Measurements from ENCODE around the gene CIITA. TPM values are rescaled to one million over a fixed set of nuclear protein-coding genes. Genes with fewer than 3 reads are reported as not detected.

The CIITA gene
- total RNA-seq, 2 experiments from 2014 or later, result 1.8 to 3.2 TPM

- no peak overlapping the region for H3K4me3 Mint-ChIP-seq
- no peaks in the 10 kb centered on the region for H3K27me3 Mint-ChIP-seq
- peak overlapping the region; percentile 26 for H3K27ac Mint-ChIP-seq
- peaks cover 12% of the 10 kb centered on the region for H3K9me3 Mint-ChIP-seq
- CTCF ChIA-PET, result interaction anchor here (1.1 to 2.4 kb wide), 3 partner anchors 10 to 82 kb away, joined by 3 to 21 read pairs (median 3); no protein-coding TSS in a partner anchor
- intact Hi-C loops (cut with micrococcal nuclease), result loop anchor here (5.0 kb wide), 1 partner anchor 192 kb away; no protein-coding TSS in a partner anchor
- peaks cover 60% of the 10 kb centered on the region for H3K36me3 Mint-ChIP-seq
- POLR2A ChIA-PET, result interaction anchor here (0.7 to 1.7 kb wide), 2 partner anchors 130 to 254 kb away, joined by 3 to 4 read pairs; no protein-coding TSS in a partner anchor
- peaks cover 64% of the 10 kb centered on the region for H3K4me1 Mint-ChIP-seq (ENCODE audit: low read depth)
- DNase-seq, result no peak
Observed at GRCh38 chr16:10970065-10970464, 93.1 kb downstream of the CIITA start.

GRCh38 chr16:10971560-10971961 lies 94.6 kb downstream of the CIITA start:
- H3K9me3 Mint-ChIP-seq, result peaks cover 2% of the 10 kb centered on the region
- H3K27ac Mint-ChIP-seq, result no peak overlapping the region
- H3K36me3 Mint-ChIP-seq, result peaks cover 52% of the 10 kb centered on the region
- ChIA-PET CTCF (interaction anchor here (0.6 to 3.1 kb wide), 43 partner anchors 8 to 863 kb away, joined by 3 to 46 read pairs (median 5); partner anchors contain the start of gene SOCS1), POLR2A (interaction anchor here (0.8 to 2.5 kb wide), 4 partner anchors 81 to 283 kb away, joined by 4 to 16 read pairs (median 6); partner anchors contain the start of gene SOCS1)
- no peaks in the 10 kb centered on the region for H3K27me3 Mint-ChIP-seq
- DNase-seq, result peak; percentile 36
- no peak overlapping the region for H3K4me3 Mint-ChIP-seq
- H3K4me1 Mint-ChIP-seq (ENCODE audit: low read depth), result peaks cover 49% of the 10 kb centered on the region
- intact Hi-C loops (cut with micrococcal nuclease), result loop anchor here (1.0 to 5.0 kb wide), 2 partner anchors 191 to 286 kb away; no protein-coding TSS in a partner anchor

- H3K27me3 Mint-ChIP-seq, result no peaks in the 10 kb centered on the region
- H3K4me1 Mint-ChIP-seq (ENCODE audit: low read depth), result peaks cover 42% of the 10 kb centered on the region
- CTCF ChIA-PET, result interaction anchor here (0.5 to 3.1 kb wide), 15 partner anchors 8 to 434 kb away, joined by 3 to 46 read pairs (median 9); partner anchors contain the start of gene SOCS1
- POLR2A ChIA-PET, result interaction anchor here (1.6 to 2.5 kb wide), 2 partner anchors 280 to 283 kb away, joined by 8 to 16 read pairs; partner anchors contain the start of gene SOCS1
- H3K27ac Mint-ChIP-seq, result peak overlapping the region; percentile 67
- H3K9me3 Mint-ChIP-seq, result no peaks in the 10 kb centered on the region
- DNase-seq, result no peak
- intact Hi-C loops (cut with micrococcal nuclease), result loop anchor here (5.0 kb wide), 1 partner anchor 190 kb away; no protein-coding TSS in a partner anchor
- H3K36me3 Mint-ChIP-seq, result peaks cover 50% of the 10 kb centered on the region
- H3K4me3 Mint-ChIP-seq, result no peak overlapping the region
Observed at GRCh38 chr16:10972108-10972818, 95.3 kb downstream of the CIITA start.

- CTCF ChIA-PET, result interaction anchor here (0.5 to 3.1 kb wide), 8 partner anchors 9 to 434 kb away, joined by 3 to 46 read pairs (median 12); partner anchors contain the start of gene SOCS1
- no peak for DNase-seq
- H3K9me3 Mint-ChIP-seq, result no peaks in the 10 kb centered on the region
- intact Hi-C loops (cut with micrococcal nuclease), result loop anchor here (5.0 kb wide), 1 partner anchor 189 kb away; no protein-coding TSS in a partner anchor
- peak overlapping the region; percentile 55 for H3K27ac Mint-ChIP-seq
- POLR2A ChIA-PET, result interaction anchor here (1.8 to 2.5 kb wide), 2 partner anchors 279 to 282 kb away, joined by 5 to 16 read pairs; partner anchors contain the start of gene SOCS1
- H3K4me3 Mint-ChIP-seq, result no peak overlapping the region
- no peaks in the 10 kb centered on the region for H3K27me3 Mint-ChIP-seq
- H3K4me1 Mint-ChIP-seq (ENCODE audit: low read depth), result peaks cover 42% of the 10 kb centered on the region
- H3K36me3 Mint-ChIP-seq, result peaks cover 50% of the 10 kb centered on the region
Observed at GRCh38 chr16:10972819-10973464, 95.9 kb downstream of the CIITA start.

- peaks cover 29% of the 10 kb centered on the region for H3K4me1 Mint-ChIP-seq (ENCODE audit: low read depth)
- no peaks in the 10 kb centered on the region for H3K27me3 Mint-ChIP-seq
- H3K9me3 Mint-ChIP-seq, result no peaks in the 10 kb centered on the region
- peak overlapping the region; percentile 25 for H3K27ac Mint-ChIP-seq
- DNase-seq, result no peak
- POLR2A ChIA-PET, result no interaction called here
- CTCF ChIA-PET, result interaction anchor here (2.3 kb wide), 1 partner anchor 12 kb away, joined by 10 read pairs; no protein-coding TSS in a partner anchor
- H3K36me3 Mint-ChIP-seq, result peaks cover 42% of the 10 kb centered on the region
- no peak overlapping the region for H3K4me3 Mint-ChIP-seq
- intact Hi-C loops (cut with micrococcal nuclease), result no loop called here
Observed at GRCh38 chr16:10976634-10977033, 99.6 kb downstream of the CIITA start.

- H3K27ac Mint-ChIP-seq, result peak overlapping the region; percentile 79
- intact Hi-C loops (cut with micrococcal nuclease), result no loop called here
- no peak overlapping the region for H3K4me3 Mint-ChIP-seq
- ChIA-PET CTCF (no interaction called here), POLR2A (no interaction called here)
- DNase-seq, result no peak
- no peaks in the 10 kb centered on the region for H3K27me3 Mint-ChIP-seq
- H3K4me1 Mint-ChIP-seq (ENCODE audit: low read depth), result peaks cover 29% of the 10 kb centered on the region
- no peaks in the 10 kb centered on the region for H3K9me3 Mint-ChIP-seq
- peaks cover 39% of the 10 kb centered on the region for H3K36me3 Mint-ChIP-seq
Observed at GRCh38 chr16:10978124-10978523, 101.1 kb downstream of the CIITA start.

GRCh38 chr16:10978871-10979446 lies 102.0 kb downstream of the CIITA start:
- CTCF ChIA-PET, result interaction anchor here (1.8 kb wide), 1 partner anchor 8 kb away, joined by 21 read pairs; no protein-coding TSS in a partner anchor
- no peak overlapping the region for H3K27ac Mint-ChIP-seq
- no peak for DNase-seq
- no peaks in the 10 kb centered on the region for H3K27me3 Mint-ChIP-seq
- peaks cover 39% of the 10 kb centered on the region for H3K36me3 Mint-ChIP-seq
- H3K4me3 Mint-ChIP-seq, result no peak overlapping the region
- H3K4me1 Mint-ChIP-seq (ENCODE audit: low read depth), result peaks cover 32% of the 10 kb centered on the region
- intact Hi-C loops (cut with micrococcal nuclease), result no loop called here
- POLR2A ChIA-PET, result interaction anchor here (1.6 kb wide), 1 partner anchor 278 kb away, joined by 5 read pairs; no protein-coding TSS in a partner anchor
- no peaks in the 10 kb centered on the region for H3K9me3 Mint-ChIP-seq

GRCh38 chr16:10979717-10980601 lies 103.0 kb downstream of the CIITA start:
- H3K4me3 Mint-ChIP-seq, result no peak overlapping the region
- CTCF ChIA-PET, result interaction anchor here (0.6 to 1.8 kb wide), 7 partner anchors 9 to 392 kb away, joined by 3 to 21 read pairs (median 4); no protein-coding TSS in a partner anchor
- peaks cover 40% of the 10 kb centered on the region for H3K36me3 Mint-ChIP-seq
- peaks cover 37% of the 10 kb centered on the region for H3K4me1 Mint-ChIP-seq (ENCODE audit: low read depth)
- H3K27me3 Mint-ChIP-seq, result no peaks in the 10 kb centered on the region
- DNase-seq, result no peak
- intact Hi-C loops (cut with micrococcal nuclease), result no loop called here
- peak overlapping the region; percentile 5 for H3K27ac Mint-ChIP-seq
- POLR2A ChIA-PET, result interaction anchor here (1.1 to 1.6 kb wide), 2 partner anchors 12 to 277 kb away, joined by 3 to 5 read pairs; no protein-coding TSS in a partner anchor
- no peaks in the 10 kb centered on the region for H3K9me3 Mint-ChIP-seq

- peaks cover 42% of the 10 kb centered on the region for H3K36me3 Mint-ChIP-seq
- no peaks in the 10 kb centered on the region for H3K27me3 Mint-ChIP-seq
- H3K4me1 Mint-ChIP-seq (ENCODE audit: low read depth), result peaks cover 40% of the 10 kb centered on the region
- peak overlapping the region; percentile 40 for H3K27ac Mint-ChIP-seq
- H3K9me3 Mint-ChIP-seq, result no peaks in the 10 kb centered on the region
- DNase-seq, result no peak
- intact Hi-C loops (cut with micrococcal nuclease), result no loop called here
- ChIA-PET CTCF (interaction anchor here (0.6 to 1.8 kb wide), 8 partner anchors 9 to 391 kb away, joined by 3 to 21 read pairs (median 4); no protein-coding TSS in a partner anchor), POLR2A (interaction anchor here (1.6 kb wide), 1 partner anchor 276 kb away, joined by 5 read pairs; no protein-coding TSS in a partner anchor)
- H3K4me3 Mint-ChIP-seq, result peak overlapping the region; percentile 47
Observed at GRCh38 chr16:10980813-10981212, 103.8 kb downstream of the CIITA start.

GRCh38 chr16:10981697-10982216 lies 104.8 kb downstream of the CIITA start:
- Mint-ChIP-seq H3K27me3 (no peaks in the 10 kb centered on the region), H3K4me3 (peak overlapping the region; percentile 71), H3K27ac (peak overlapping the region; percentile 87), H3K4me1 (ENCODE audit: low read depth) (peaks cover 48% of the 10 kb centered on the region), H3K9me3 (no peaks in the 10 kb centered on the region), H3K36me3 (peaks cover 42% of the 10 kb centered on the region)
- DNase-seq, result peak; percentile 79
- ChIA-PET POLR2A (interaction anchor here (0.9 to 4.2 kb wide), 4 partner anchors 16 to 272 kb away, joined by 3 to 31 read pairs (median 5); no protein-coding TSS in a partner anchor), CTCF (interaction anchor here (1.0 to 4.6 kb wide), 7 partner anchors 9 to 275 kb away, joined by 3 to 45 read pairs (median 10); partner anchors contain the start of gene SOCS1)
- intact Hi-C loops (cut with micrococcal nuclease), result no loop called here

Measured in activated CD4-positive, alpha-beta memory T cell treated with anti-CD3 and anti-CD28 coated beads for 36 hours (primary cell).